Peyer's patch (tissue), 4 donors: ENCODE measurements around the gene HAUS6.

ENCODE experiments used
- POLR2A ChIP-seq, 2 donors: fragments of 450-650 bp; IDR thresholded peaks; one replicate each; pipeline ENCODE4 v1.5.1; 2017; ENCODE audit warnings: antibody characterized with exemption in 2 of 2, mild to moderate bottlenecking in 2 of 2, moderate library complexity in 2 of 2
- TF ChIP-seq, protein P1 (sequence below), 6 experiments: fragments of 450-650 bp in 4 of 6; fragments of 200-600 bp in 2 of 6; sonication (generic) in 1 of 6; IDR thresholded peaks; one replicate each; pipeline ENCODE4 v1.5.1; 2017 to 2019; ENCODE audit warnings: antibody characterized with exemption in 6 of 6, mild to moderate bottlenecking in 3 of 6, moderate library complexity in 1 of 6

DNA sequence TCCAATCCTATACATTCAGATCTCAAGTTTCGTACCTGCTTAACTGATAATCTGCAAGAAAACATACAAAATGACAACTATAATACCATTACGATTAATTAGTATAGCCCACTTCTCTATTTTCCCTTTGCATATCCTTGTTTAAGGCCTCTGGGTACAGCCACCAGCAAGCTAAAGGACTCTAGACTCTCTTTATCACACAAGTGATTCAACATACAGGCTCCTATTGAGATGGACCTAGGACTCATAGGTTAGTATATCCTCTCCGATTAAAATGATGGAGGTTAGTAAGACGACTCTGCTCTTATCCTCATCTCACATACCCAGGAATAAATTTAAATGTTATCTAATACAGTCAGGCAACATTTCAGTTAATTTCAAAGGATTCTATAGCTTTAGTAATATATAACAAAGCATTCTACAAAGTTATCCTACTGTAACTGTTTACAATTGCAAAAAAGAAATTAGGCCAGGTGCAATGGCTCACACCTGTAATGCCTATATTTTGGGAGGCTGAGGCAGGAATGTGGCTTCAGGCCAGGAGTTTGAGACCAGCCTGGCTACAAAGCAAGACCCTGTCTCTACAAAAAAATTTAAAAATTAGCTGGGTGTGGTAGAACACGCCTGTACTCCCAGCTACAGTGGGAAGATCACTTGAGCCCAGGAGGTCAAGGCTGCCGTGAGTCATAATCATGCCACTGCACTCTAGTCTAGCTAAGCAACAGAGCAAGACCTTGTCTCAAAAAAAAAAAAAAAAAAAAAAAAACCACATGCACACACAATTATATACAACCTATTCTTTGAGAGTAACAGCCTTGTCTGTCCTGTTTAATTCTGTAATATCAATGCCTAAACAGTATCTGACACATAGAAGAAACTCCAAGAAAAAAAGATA is 15.4 kb downstream of the HAUS6 start:
- TF ChIP-seq, protein P1, sequence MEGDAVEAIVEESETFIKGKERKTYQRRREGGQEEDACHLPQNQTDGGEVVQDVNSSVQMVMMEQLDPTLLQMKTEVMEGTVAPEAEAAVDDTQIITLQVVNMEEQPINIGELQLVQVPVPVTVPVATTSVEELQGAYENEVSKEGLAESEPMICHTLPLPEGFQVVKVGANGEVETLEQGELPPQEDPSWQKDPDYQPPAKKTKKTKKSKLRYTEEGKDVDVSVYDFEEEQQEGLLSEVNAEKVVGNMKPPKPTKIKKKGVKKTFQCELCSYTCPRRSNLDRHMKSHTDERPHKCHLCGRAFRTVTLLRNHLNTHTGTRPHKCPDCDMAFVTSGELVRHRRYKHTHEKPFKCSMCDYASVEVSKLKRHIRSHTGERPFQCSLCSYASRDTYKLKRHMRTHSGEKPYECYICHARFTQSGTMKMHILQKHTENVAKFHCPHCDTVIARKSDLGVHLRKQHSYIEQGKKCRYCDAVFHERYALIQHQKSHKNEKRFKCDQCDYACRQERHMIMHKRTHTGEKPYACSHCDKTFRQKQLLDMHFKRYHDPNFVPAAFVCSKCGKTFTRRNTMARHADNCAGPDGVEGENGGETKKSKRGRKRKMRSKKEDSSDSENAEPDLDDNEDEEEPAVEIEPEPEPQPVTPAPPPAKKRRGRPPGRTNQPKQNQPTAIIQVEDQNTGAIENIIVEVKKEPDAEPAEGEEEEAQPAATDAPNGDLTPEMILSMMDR (IDR thresholded peaks at IDR 0.05): no peak
- no peak for TF ChIP-seq POLR2A (IDR thresholded peaks at IDR 0.05)
